Kidney epithelial cell (primary cell): ENCODE measurements around the gene PRKD1. TPM values are rescaled to one million over a fixed set of nuclear protein-coding genes. Genes with fewer than 3 reads are reported as not detected.

ENCODE experiments used
- DNase-seq: peaks from one replicate; pipeline ENCODE4 v3.0.0-alpha.2; 2010; ENCODE audit warnings: low read depth
- H3K27me3 ChIP-seq: 2 replicates; pipeline ENCODE4 v1.6.0; 2011; ENCODE audit warnings: low read length; ENCODE audit not compliant: control insufficient read depth, insufficient read depth
- H3K36me3 ChIP-seq: 2 replicates; pipeline ENCODE4 v1.5.1; 2011; ENCODE audit warnings: low read length; ENCODE audit not compliant: control insufficient read depth, insufficient read depth
- H3K4me3 ChIP-seq: 2 replicates; pipeline ENCODE4 v1.5.1; 2011; ENCODE audit warnings: low read depth, mild to moderate bottlenecking, control low read depth, low read length
- total RNA-seq: library from RNA; depleted of rRNA; stranded (reverse); fragments of >200 nt; gene quantifications from 2 replicates; pipeline ENCODE4 v1.2.3, GENCODE V29; 2015
- TF ChIP-seq, protein P1 (sequence below): IDR thresholded peaks from 2 replicates; pipeline ENCODE4 v1.5.1; 2011; ENCODE audit warnings: mild to moderate bottlenecking, moderate library complexity, low read length, control low read depth, inconsistent platforms; ENCODE audit not compliant: insufficient read depth, poor library complexity, severe bottlenecking

The PRKD1 gene
- total RNA-seq, 1 donor from 2014 or later: 7.2 TPM

DNA sequence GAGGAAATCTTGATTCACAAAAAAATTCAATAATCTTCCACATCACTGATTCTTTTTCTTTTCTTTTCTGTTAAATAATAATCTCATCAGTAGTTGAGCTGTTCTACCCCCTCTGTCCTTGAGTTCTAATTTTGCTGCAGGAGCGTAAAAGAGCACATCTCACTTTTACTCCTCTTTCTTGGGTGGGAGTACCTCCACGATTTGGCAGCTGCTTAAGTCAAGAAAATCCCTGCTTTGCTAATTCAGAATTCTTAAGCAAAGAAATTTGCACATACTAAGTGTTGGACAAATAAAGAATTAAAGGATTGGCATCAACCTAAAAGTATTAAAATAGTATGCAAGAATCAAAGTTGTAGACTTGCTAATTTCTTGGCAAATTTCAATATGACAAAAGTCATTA, 128.8 kb downstream of the PRKD1 start:
- Histone ChIP-seq H3K27me3 (no peaks in the 10 kb centered on the region), H3K36me3 (no peaks in the 10 kb centered on the region), H3K4me3 (no peak overlapping the region)
- no peak for DNase-seq
- TF ChIP-seq, protein P1, sequence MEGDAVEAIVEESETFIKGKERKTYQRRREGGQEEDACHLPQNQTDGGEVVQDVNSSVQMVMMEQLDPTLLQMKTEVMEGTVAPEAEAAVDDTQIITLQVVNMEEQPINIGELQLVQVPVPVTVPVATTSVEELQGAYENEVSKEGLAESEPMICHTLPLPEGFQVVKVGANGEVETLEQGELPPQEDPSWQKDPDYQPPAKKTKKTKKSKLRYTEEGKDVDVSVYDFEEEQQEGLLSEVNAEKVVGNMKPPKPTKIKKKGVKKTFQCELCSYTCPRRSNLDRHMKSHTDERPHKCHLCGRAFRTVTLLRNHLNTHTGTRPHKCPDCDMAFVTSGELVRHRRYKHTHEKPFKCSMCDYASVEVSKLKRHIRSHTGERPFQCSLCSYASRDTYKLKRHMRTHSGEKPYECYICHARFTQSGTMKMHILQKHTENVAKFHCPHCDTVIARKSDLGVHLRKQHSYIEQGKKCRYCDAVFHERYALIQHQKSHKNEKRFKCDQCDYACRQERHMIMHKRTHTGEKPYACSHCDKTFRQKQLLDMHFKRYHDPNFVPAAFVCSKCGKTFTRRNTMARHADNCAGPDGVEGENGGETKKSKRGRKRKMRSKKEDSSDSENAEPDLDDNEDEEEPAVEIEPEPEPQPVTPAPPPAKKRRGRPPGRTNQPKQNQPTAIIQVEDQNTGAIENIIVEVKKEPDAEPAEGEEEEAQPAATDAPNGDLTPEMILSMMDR: no peak

DNA sequence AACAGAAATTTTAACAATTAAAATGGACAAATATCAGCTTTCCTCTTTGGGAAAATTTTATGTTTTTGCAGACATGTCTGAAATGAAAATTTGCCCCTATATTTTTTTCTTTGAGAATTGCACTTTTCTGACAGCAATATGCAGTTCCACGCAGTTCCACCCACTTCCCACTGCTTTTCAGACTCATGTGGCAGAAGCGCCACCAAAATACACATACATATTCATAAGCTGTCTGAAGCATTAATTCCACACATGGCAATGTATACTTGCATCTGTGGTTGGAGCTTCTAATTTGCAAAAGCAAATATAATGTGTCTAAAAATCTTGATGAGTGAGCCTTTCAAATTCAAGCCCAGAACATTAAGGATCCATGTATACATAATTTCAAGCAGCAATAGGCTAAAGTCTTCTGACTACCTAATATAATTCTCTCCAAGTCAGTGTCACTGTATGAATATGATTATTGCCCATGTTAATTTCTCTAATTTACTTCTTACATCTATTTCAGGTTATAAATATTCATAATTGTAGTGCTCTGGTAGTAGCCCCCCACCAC, 129.5 kb downstream of the PRKD1 start:
- Histone ChIP-seq H3K27me3 (no peaks in the 10 kb centered on the region), H3K36me3 (no peaks in the 10 kb centered on the region), H3K4me3 (no peak overlapping the region)
- no peak for DNase-seq
- TF ChIP-seq, protein P1: no peak

DNA sequence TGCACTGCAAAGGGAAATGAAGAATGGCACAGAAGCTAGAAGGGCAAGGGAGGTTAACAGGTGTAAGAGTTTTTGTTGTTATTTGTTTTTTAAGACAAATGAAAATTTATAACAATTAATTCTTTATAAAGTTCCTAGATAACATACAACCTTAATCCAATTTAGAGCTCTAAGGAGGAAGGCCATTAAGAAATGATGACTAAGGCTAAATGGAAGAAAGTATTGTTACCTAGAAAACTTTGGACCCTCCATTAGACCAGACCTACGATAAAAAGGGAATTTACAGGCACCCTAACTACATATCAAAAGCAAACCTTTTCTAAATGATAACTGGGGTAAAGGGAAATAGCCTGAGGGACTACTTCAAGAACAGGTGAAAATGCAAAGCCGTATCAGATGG, 130.8 kb downstream of the PRKD1 start:
- TF ChIP-seq, protein P1: no peak
- DNase-seq: no peak
- H3K36me3 ChIP-seq: no peaks in the 10 kb centered on the region
- no peak overlapping the region for H3K4me3 ChIP-seq
- H3K27me3 ChIP-seq: no peaks in the 10 kb centered on the region

DNA sequence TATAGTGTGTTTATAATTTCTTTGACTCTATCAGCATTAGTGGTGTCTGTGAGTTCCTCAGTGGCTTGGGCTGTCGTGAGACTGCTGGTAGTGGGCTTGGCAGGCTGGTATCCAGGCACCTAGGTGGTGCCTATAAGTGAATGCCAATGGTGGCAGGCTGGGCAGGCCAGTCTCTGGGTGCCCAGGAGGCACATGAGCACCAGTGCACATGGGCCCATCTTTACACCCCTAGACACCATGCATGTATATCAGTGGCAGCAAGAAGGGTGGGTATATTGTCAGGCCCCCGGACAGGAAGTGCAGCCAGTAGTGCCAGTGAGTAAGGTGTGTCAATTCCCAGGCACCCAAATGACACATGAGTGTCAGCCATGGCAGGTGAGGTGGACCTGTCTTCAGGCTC, 138.2 kb downstream of the PRKD1 start:
- Histone ChIP-seq H3K27me3 (no peaks in the 10 kb centered on the region), H3K36me3 (no peaks in the 10 kb centered on the region), H3K4me3 (no peak overlapping the region)
- no peak for DNase-seq
- TF ChIP-seq, protein P1: no peak

DNA sequence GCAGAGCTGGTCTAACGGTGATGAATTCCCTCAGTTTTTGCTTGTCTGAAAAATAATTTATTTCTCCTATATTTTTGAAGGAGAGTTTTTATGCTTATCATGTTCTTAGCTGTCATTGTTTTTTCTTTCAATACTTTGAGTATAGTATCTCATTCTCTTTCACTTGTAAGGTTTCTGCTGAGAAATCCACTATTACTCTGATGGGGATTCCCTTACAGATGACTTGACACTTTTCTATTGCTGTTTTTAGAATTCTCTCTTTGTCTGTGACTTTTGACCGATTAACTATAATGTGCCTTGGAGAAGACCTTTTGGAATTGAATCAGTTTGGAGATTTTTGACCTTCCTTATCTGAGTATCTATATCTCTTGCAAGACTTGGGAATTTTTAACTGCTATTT, 139.6 kb downstream of the PRKD1 start:
- Histone ChIP-seq H3K4me3 (no peak overlapping the region), H3K36me3 (no peaks in the 10 kb centered on the region), H3K27me3 (no peaks in the 10 kb centered on the region)
- no peak for DNase-seq
- TF ChIP-seq, protein P1: no peak

DNA sequence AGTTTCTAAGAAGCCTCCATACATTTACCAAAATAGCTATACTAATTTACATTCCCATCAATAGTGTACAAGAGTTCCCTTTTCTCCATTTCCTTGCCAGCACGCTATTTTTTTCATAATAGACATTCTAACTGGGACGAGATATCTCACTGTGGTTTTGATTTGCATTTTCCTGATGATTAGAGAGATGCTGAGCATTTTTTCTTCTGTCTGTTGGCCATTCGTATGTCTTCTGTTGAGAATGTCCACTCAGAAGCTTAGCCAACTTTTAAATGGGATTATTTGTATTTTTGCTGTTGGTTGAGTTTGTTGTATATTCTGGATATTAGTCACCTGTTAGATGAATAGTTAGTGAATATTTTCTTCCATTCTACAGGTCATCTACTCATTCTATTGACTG, 144.1 kb downstream of the PRKD1 start:
- no peaks in the 10 kb centered on the region for H3K36me3 ChIP-seq
- no peak overlapping the region for H3K4me3 ChIP-seq
- DNase-seq: no peak
- TF ChIP-seq, protein P1: no peak
- no peaks in the 10 kb centered on the region for H3K27me3 ChIP-seq
